H1 (cell line): ENCODE data around the gene MBD3L2.

Source experiments
- BCL11A ChIP-seq, 2 experiments: IDR thresholded peaks; one replicate each; pipeline ENCODE4 v1.6.1; 2011; ENCODE audit warnings: low read depth in 2 of 2, low read length in 2 of 2, mild to moderate bottlenecking in 2 of 2
- CHD2 ChIP-seq: IDR thresholded peaks from 2 replicates; pipeline ENCODE4 v1.6.1; 2012; ENCODE audit warnings: low read length, improper control_type of control experiment
- EP300 ChIP-seq, 2 experiments: IDR thresholded peaks; 1 replicate in 1 of 2; 2 replicates in 1 of 2; pipeline ENCODE4 v1.6.1; 2011 to 2012; ENCODE audit warnings: low read depth in 2 of 2, low read length in 2 of 2, mild to moderate bottlenecking in 2 of 2, borderline replicate concordance in 1 of 2, inconsistent platforms in 1 of 2, moderate library complexity in 1 of 2
- GABPA ChIP-seq: IDR thresholded peaks from 2 replicates; pipeline ENCODE4 v1.6.1; 2011; ENCODE audit warnings: mild to moderate bottlenecking, low read length, moderate library complexity, borderline replicate concordance; ENCODE audit not compliant: insufficient read depth
- GTF2F1 ChIP-seq: IDR thresholded peaks from 2 replicates; pipeline ENCODE4 v1.6.1; 2012; ENCODE audit warnings: low read depth, low read length, improper control_type of control experiment, borderline replicate concordance
- JUND ChIP-seq: IDR thresholded peaks from 2 replicates; pipeline ENCODE4 v1.6.1; 2011; ENCODE audit warnings: mild to moderate bottlenecking, improper control_type of control experiment, low read length
- KDM5A ChIP-seq: fragments of 200-600 bp; IDR thresholded peaks from 2 replicates; pipeline ENCODE4 v1.7.1; 2012; ENCODE audit warnings: mild to moderate bottlenecking, low read length, inconsistent platforms, mixed read lengths
- MAFK ChIP-seq: IDR thresholded peaks from 2 replicates; pipeline ENCODE4 v1.6.1; 2012; ENCODE audit warnings: low read depth, mild to moderate bottlenecking, improper control_type of control experiment, low read length
- RFX5 ChIP-seq: IDR thresholded peaks from 2 replicates; pipeline ENCODE4 v1.6.1; 2011; ENCODE audit warnings: low read depth, low read length, improper control_type of control experiment, borderline replicate concordance
- RNF2 ChIP-seq: fragments of 200-900, 300-1000 bp; sonication (generic); IDR thresholded peaks from 2 replicates; pipeline ENCODE4 v1.7.1; 2016; ENCODE audit warnings: borderline replicate concordance, low read depth, mild to moderate bottlenecking, antibody characterized with exemption, low read length; ENCODE audit not compliant: poor library complexity, severe bottlenecking; ENCODE audit errors: missing control alignments
- SP1 ChIP-seq: IDR thresholded peaks from 2 replicates; pipeline ENCODE4 v1.6.1; 2011; ENCODE audit warnings: low read depth, low read length
- TAF1 ChIP-seq: IDR thresholded peaks from 2 replicates; pipeline ENCODE4 v1.6.1; 2011; ENCODE audit warnings: mild to moderate bottlenecking, low read depth, low read length
- TF ChIP-seq, protein P1 (sequence below), 3 experiments: IDR thresholded peaks; 1 replicate in 2 of 3; 2 replicates in 1 of 3; pipeline versions ENCODE4 v1.5.1 to v1.6.1; 2011; ENCODE audit warnings: low read length in 3 of 3, mild to moderate bottlenecking in 3 of 3, inconsistent platforms in 2 of 3, low read depth in 1 of 3, moderate library complexity in 1 of 3; ENCODE audit not compliant: insufficient read depth in 1 of 3; ENCODE audit errors: control extremely low read depth in 1 of 3

DNA sequence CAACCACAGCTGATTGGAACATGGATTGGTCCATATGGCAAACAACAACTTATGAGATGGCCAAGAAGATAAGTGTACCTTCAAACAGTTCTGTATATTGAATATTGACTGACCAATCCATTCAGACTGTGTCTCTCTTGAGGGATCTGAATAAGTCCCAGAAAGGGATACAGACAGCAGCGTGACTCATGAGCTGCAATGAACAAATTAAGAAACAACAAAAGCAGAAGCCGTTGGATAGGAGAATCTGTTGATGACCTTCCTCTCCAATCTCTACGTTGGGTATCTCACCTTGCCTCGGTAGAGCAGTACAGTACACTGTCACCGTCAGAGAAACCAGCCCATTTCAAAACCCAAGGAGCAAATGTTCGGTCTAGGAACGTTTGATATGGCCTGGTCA is 49.2 kb upstream of the MBD3L2 start:
- TF ChIP-seq KDM5A (no peak), TAF1 (no peak), BCL11A (IDR thresholded peaks at IDR 0.05; ENCODE audit: low read depth in 2 of 2, low read length in 2 of 2) (no peak), CHD2 (no peak), RFX5 (no peak), EP300 (IDR thresholded peaks at IDR 0.05; ENCODE audit: borderline replicate concordance in 1 of 2, low read depth in 2 of 2, low read length in 2 of 2) (no peak), RNF2 (no peak), GTF2F1 (no peak), SP1 (no peak), MAFK (no peak), JUND (no peak), GABPA (no peak)
- TF ChIP-seq, protein P1, sequence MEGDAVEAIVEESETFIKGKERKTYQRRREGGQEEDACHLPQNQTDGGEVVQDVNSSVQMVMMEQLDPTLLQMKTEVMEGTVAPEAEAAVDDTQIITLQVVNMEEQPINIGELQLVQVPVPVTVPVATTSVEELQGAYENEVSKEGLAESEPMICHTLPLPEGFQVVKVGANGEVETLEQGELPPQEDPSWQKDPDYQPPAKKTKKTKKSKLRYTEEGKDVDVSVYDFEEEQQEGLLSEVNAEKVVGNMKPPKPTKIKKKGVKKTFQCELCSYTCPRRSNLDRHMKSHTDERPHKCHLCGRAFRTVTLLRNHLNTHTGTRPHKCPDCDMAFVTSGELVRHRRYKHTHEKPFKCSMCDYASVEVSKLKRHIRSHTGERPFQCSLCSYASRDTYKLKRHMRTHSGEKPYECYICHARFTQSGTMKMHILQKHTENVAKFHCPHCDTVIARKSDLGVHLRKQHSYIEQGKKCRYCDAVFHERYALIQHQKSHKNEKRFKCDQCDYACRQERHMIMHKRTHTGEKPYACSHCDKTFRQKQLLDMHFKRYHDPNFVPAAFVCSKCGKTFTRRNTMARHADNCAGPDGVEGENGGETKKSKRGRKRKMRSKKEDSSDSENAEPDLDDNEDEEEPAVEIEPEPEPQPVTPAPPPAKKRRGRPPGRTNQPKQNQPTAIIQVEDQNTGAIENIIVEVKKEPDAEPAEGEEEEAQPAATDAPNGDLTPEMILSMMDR (IDR thresholded peaks at IDR 0.05; ENCODE audit: control extremely low read depth in 1 of 3, insufficient read depth in 1 of 3, low read depth in 1 of 3, low read length in 3 of 3): no peak
